ENCODE data around the gene CD59. TPM values are rescaled to one million over a fixed set of nuclear protein-coding genes. Genes with fewer than 3 reads are reported as not detected.

Gene CD59
- total RNA-seq, 2 donors from 2014 or later = 68.2 to 194 TPM

GRCh38 chr11:33674035-33674814, 62.0 kb downstream of the CD59 start:
- H3K27ac ChIP-seq = no peak overlapping the region
- no peak for ATAC-seq
- intact Hi-C loops (cut with DNase I) = no loop called here
- no peaks in the 10 kb centered on the region for H3K36me3 ChIP-seq (replicated peaks in 1 of 2; ENCODE audit: insufficient read depth in 1 of 2, low read depth in 2 of 2)
- no peaks in the 10 kb centered on the region for H3K27me3 ChIP-seq
- no peak overlapping the region for H3K4me3 ChIP-seq
- H3K4me1 ChIP-seq = no peaks in the 10 kb centered on the region
- TF ChIP-seq CTCF (IDR thresholded peaks at IDR 0.05) (no peak), POLR2A (IDR thresholded peaks at IDR 0.05) (no peak)
- H3K9me3 ChIP-seq = peaks cover 0 to 7% (median 0%) of the 10 kb centered on the region in 3 donors
- WGBS, 2 donors = 90 to 100% methylated on average over 3 of the region's 3 CpGs
- no peak for DNase-seq

GRCh38 chr11:33672273-33672672, 64.0 kb downstream of the CD59 start:
- H3K36me3 ChIP-seq (replicated peaks in 1 of 2; ENCODE audit: insufficient read depth in 1 of 2, low read depth in 2 of 2) = no peaks in the 10 kb centered on the region
- H3K9me3 ChIP-seq = no peaks in the 10 kb centered on the region
- H3K4me1 ChIP-seq = no peaks in the 10 kb centered on the region
- WGBS, 2 donors = 72 to 93% methylated on average over 4 of the region's 4 CpGs
- TF ChIP-seq CTCF (IDR thresholded peaks at IDR 0.05) (no peak), POLR2A (IDR thresholded peaks at IDR 0.05) (no peak)
- ATAC-seq (no peak), DNase-seq (no peak)
- H3K27me3 ChIP-seq = no peaks in the 10 kb centered on the region
- intact Hi-C loops (cut with DNase I) = no loop called here
- H3K4me3 ChIP-seq = no peak overlapping the region
- no peak overlapping the region for H3K27ac ChIP-seq

GRCh38 chr11:33670250-33671011, 65.8 kb downstream of the CD59 start:
- WGBS, 2 donors = 70 to 74% methylated on average over 5 of the region's 5 CpGs
- no peak for TF ChIP-seq POLR2A (IDR thresholded peaks at IDR 0.05)
- ATAC-seq = no peak

GRCh38 chr11:33669598-33670249, 66.5 kb downstream of the CD59 start:
- 75 to 78% methylated on average over 5 of the region's 5 CpGs for WGBS, 2 donors
- Histone ChIP-seq H3K4me3 (no peak overlapping the region), H3K27me3 (no peaks in the 10 kb centered on the region), H3K36me3 (replicated peaks in 1 of 2; ENCODE audit: insufficient read depth in 1 of 2, low read depth in 2 of 2) (no peaks in the 10 kb centered on the region), H3K9me3 (no peaks in the 10 kb centered on the region), H3K27ac (no peak overlapping the region), H3K4me1 (no peaks in the 10 kb centered on the region)
- TF ChIP-seq CTCF (IDR thresholded peaks at IDR 0.05) (no peak), POLR2A (IDR thresholded peaks at IDR 0.05) (no peak)
- no peak for ATAC-seq
- DNase-seq = no peak
- intact Hi-C loops (cut with DNase I) = no loop called here

More at GRCh38 chr11:33670250-33671011, 65.8 kb downstream of the CD59 start:
- Histone ChIP-seq H3K4me1 (no peaks in the 10 kb centered on the region), H3K27ac (no peak overlapping the region), H3K36me3 (replicated peaks in 1 of 2; ENCODE audit: insufficient read depth in 1 of 2, low read depth in 2 of 2) (no peaks in the 10 kb centered on the region), H3K9me3 (no peaks in the 10 kb centered on the region), H3K4me3 (no peak overlapping the region), H3K27me3 (no peaks in the 10 kb centered on the region)
- intact Hi-C loops (cut with DNase I) = no loop called here
- DNase-seq = no peak

GRCh38 chr11:33668951-33669596, 67.1 kb downstream of the CD59 start:
- Histone ChIP-seq H3K4me3 (no peak overlapping the region), H3K4me1 (no peaks in the 10 kb centered on the region), H3K27me3 (no peaks in the 10 kb centered on the region), H3K9me3 (no peaks in the 10 kb centered on the region), H3K36me3 (replicated peaks in 1 of 2; ENCODE audit: insufficient read depth in 1 of 2, low read depth in 2 of 2) (no peaks in the 10 kb centered on the region), H3K27ac (no peak overlapping the region)
- no peak for DNase-seq
- ATAC-seq = no peak
- intact Hi-C loops (cut with DNase I) = no loop called here
- TF ChIP-seq CTCF (IDR thresholded peaks at IDR 0.05) = no peak
- TF ChIP-seq POLR2A (IDR thresholded peaks at IDR 0.05) = no peak
- WGBS, 2 donors = 95 to 97% methylated on average over 6 of the region's 6 CpGs
